ENCODE measurements around the gene PROB1. TPM values are rescaled to one million over a fixed set of nuclear protein-coding genes. Genes with fewer than 3 reads are reported as not detected.
"Not testable (repeated sequence)": the region's sequence is repeated elsewhere in the genome, so short reads cannot be mapped to it uniquely, and the experiment has no call there.

Gene PROB1
- total RNA-seq (ENCODE audit: insufficient read depth, low replicate concordance): 2.4 TPM

GRCh38 chr5:139394654-139395566, at the start of gene PROB1:
Gene PROB1 (minus strand): TSS chr5:139395104. CDS start chr5:139395081, 23 bp downstream.
- DNase-seq (ENCODE audit: low spot score): no peak

- peak; percentile 70 for DNase-seq (ENCODE audit: low spot score)
Observed at GRCh38 chr5:139443831-139444453, 49.0 kb upstream of the PROB1 start.

GRCh38 chr5:139440416-139440815, 45.5 kb upstream of the PROB1 start:
- DNase-seq (ENCODE audit: low spot score): not testable (repeated sequence)

- DNase-seq (ENCODE audit: low spot score): peak; percentile 96
Observed at GRCh38 chr5:139439013-139439903, 44.4 kb upstream of the PROB1 start, which contains the start of gene DNAJC18. Gene DNAJC18 (minus strand): TSS chr5:139439525. CDS start chr5:139439445, 80 bp downstream.

- DNase-seq (ENCODE audit: low spot score): no peak
Observed at GRCh38 chr5:139438707-139439012, 43.8 kb upstream of the PROB1 start.

GRCh38 chr5:139435676-139436075, 40.8 kb upstream of the PROB1 start:
- no peak for DNase-seq (ENCODE audit: low spot score)

- no peak for DNase-seq (ENCODE audit: low spot score)
Observed at GRCh38 chr5:139431706-139432105, 36.8 kb upstream of the PROB1 start.

- no peak for DNase-seq (ENCODE audit: low spot score)
Observed at GRCh38 chr5:139430015-139430414, 35.1 kb upstream of the PROB1 start.

GRCh38 chr5:139426203-139426885, 31.4 kb upstream of the PROB1 start:
- no peak for DNase-seq (ENCODE audit: low spot score)

GRCh38 chr5:139425497-139425896, 30.6 kb upstream of the PROB1 start:
- DNase-seq (ENCODE audit: low spot score): no peak

- peak; percentile 81 for DNase-seq (ENCODE audit: low spot score)
Observed at GRCh38 chr5:139422307-139422893, 27.5 kb upstream of the PROB1 start.

GRCh38 chr5:139419226-139420192, 24.6 kb upstream of the PROB1 start:
- DNase-seq (ENCODE audit: low spot score): no peak

- no peak for DNase-seq (ENCODE audit: low spot score)
Observed at GRCh38 chr5:139418793-139419192, 23.9 kb upstream of the PROB1 start.

GRCh38 chr5:139417214-139417613, 22.3 kb upstream of the PROB1 start:
- DNase-seq (ENCODE audit: low spot score): peak; percentile 61

GRCh38 chr5:139416651-139417050, 21.7 kb upstream of the PROB1 start:
- no peak for DNase-seq (ENCODE audit: low spot score)

- no peak for DNase-seq (ENCODE audit: low spot score)
Observed at GRCh38 chr5:139415869-139416268, 21.0 kb upstream of the PROB1 start.

- no peak for DNase-seq (ENCODE audit: low spot score)
Observed at GRCh38 chr5:139415221-139415861, 20.4 kb upstream of the PROB1 start.

- DNase-seq (ENCODE audit: low spot score): no peak
Observed at GRCh38 chr5:139414581-139415130, 19.8 kb upstream of the PROB1 start.

- DNase-seq (ENCODE audit: low spot score): no peak
Observed at GRCh38 chr5:139413963-139414362, 19.1 kb upstream of the PROB1 start.
